IMR-90 (cell line): Measurements from ENCODE around the gene CDKL4. TPM values are rescaled to one million over a fixed set of nuclear protein-coding genes. Genes with fewer than 3 reads are reported as not detected.

Experiments
- ATAC-seq: fragments of 200-7000 bp; cut with Tn5 transposase; 2 replicates; pipeline ENCODE4 v1.9.1; 2020; ENCODE audit warnings: low read depth, mild to moderate bottlenecking, moderate library complexity
- BruUV-seq: library from RNA; stranded (reverse); fragments of 400-500 nt; replicated peaks from 2 replicates; lab custom pipeline; 2021; lab: Mats Ljungman, UMichigan
- CTCF ChIA-PET: fragments of 300-600 bp; formaldehyde crosslinking; extraction: SDS; loops from one replicate; lab custom pipeline; 2021; ENCODE audit warnings: antibody characterized with exemption; lab: Yijun Ruan, JAX
- POLR2A ChIA-PET: fragments of 300-600 bp; sonication (Branson Sonifier 250); formaldehyde crosslinking; loops from one replicate; lab custom pipeline; 2022; ENCODE audit warnings: antibody characterized with exemption; ENCODE audit not compliant: unreplicated experiment; lab: Charles Lee
- DNase-seq: peaks from one replicate; pipeline ENCODE4 v3.0.0; 2013
- H2AFZ ChIP-seq: replicated peaks from 2 replicates; pipeline ENCODE3; 2013; ENCODE audit warnings: low read length, mild to moderate bottlenecking; ENCODE audit not compliant: poor library complexity
- H2AK5ac ChIP-seq: 2 replicates; pipeline ENCODE4 v1.6.1; 2013; ENCODE audit warnings: low read depth, low read length, inconsistent platforms
- H2AK9ac ChIP-seq: replicated peaks from 2 replicates; pipeline ENCODE3; 2013; ENCODE audit warnings: mild to moderate bottlenecking, low read depth, low read length, moderate library complexity; ENCODE audit not compliant: poor library complexity
- H2BK120ac ChIP-seq: 2 replicates; pipeline ENCODE4 v1.6.1; 2013; ENCODE audit warnings: low read depth, low read length, inconsistent platforms
- H2BK15ac ChIP-seq: 3 replicates; pipeline ENCODE4 v1.6.1; 2013; ENCODE audit warnings: low read depth, low read length, inconsistent platforms
- H2BK20ac ChIP-seq: 2 replicates; pipeline ENCODE4 v1.6.1; 2013; ENCODE audit warnings: low read depth, mild to moderate bottlenecking, inconsistent platforms, low read length, moderate library complexity
- H2BK5ac ChIP-seq: 2 replicates; pipeline ENCODE4 v1.6.1; 2013; ENCODE audit warnings: mild to moderate bottlenecking, low read depth, low read length, inconsistent platforms; ENCODE audit not compliant: poor library complexity, severe bottlenecking
- H3K14ac ChIP-seq: replicated peaks from 2 replicates; pipeline ENCODE4 v1.6.1; 2013; ENCODE audit warnings: low read depth, low read length, inconsistent platforms
- H3K18ac ChIP-seq: 2 replicates; pipeline ENCODE4 v1.6.1; 2013; ENCODE audit warnings: low read depth, low read length, control low read depth
- H3K23ac ChIP-seq: 2 replicates; pipeline ENCODE4 v1.6.1; 2013; ENCODE audit warnings: low read depth, low read length, inconsistent platforms
- H3K27ac ChIP-seq: 2 replicates; pipeline ENCODE4 v1.5.1; 2013; ENCODE audit warnings: mild to moderate bottlenecking, control low read depth, low read length; ENCODE audit not compliant: insufficient read depth
- H3K27me3 ChIP-seq: 2 replicates; pipeline ENCODE4 v1.6.1; 2013; ENCODE audit warnings: low read length; ENCODE audit not compliant: control insufficient read depth, insufficient read depth
- H3K36me3 ChIP-seq: 2 replicates; pipeline ENCODE4 v1.6.1; 2013; ENCODE audit warnings: low read length, mixed read lengths; ENCODE audit not compliant: control insufficient read depth, insufficient read depth
- H3K4ac ChIP-seq: 2 replicates; pipeline ENCODE4 v1.6.1; 2013; ENCODE audit warnings: low read depth, low read length, inconsistent platforms
- H3K4me1 ChIP-seq: 2 replicates; pipeline ENCODE4 v1.6.1; 2013; ENCODE audit warnings: low read length, mixed read lengths; ENCODE audit not compliant: control insufficient read depth, insufficient read depth
- H3K4me2 ChIP-seq: 2 replicates; pipeline ENCODE4 v1.6.1; 2013; ENCODE audit warnings: low read depth, mild to moderate bottlenecking, control low read depth, low read length, moderate library complexity
- H3K4me3 ChIP-seq: 2 replicates; pipeline ENCODE4 v1.5.1; 2013; ENCODE audit warnings: low read depth, mild to moderate bottlenecking, control low read depth, low read length, moderate library complexity; ENCODE audit not compliant: insufficient read depth
- H3K56ac ChIP-seq: 2 replicates; pipeline ENCODE4 v1.6.1; 2013; ENCODE audit warnings: low read length, inconsistent platforms; ENCODE audit not compliant: insufficient read depth; ENCODE audit errors: extremely low read depth
- H3K79me1 ChIP-seq, 2 experiments: 2 replicates each; pipeline ENCODE4 v1.6.1; 2013; ENCODE audit warnings: low read length in 2 of 2, inconsistent platforms in 1 of 2, low read depth in 1 of 2
- H3K9ac ChIP-seq: 2 replicates; pipeline ENCODE4 v1.6.1; 2013; ENCODE audit warnings: low read depth, low read length, control low read depth
- H3K9me1 ChIP-seq: 2 replicates; pipeline ENCODE4 v1.6.1; 2013; ENCODE audit warnings: low read length, inconsistent platforms; ENCODE audit not compliant: insufficient read depth
- H3K9me3 ChIP-seq: 2 replicates; pipeline ENCODE4 v1.6.1; 2013; ENCODE audit warnings: low read length; ENCODE audit not compliant: control insufficient read depth, insufficient read depth
- H4K20me1 ChIP-seq: 2 replicates; pipeline ENCODE4 v1.6.1; 2013; ENCODE audit warnings: low read length, inconsistent platforms; ENCODE audit not compliant: insufficient read depth
- H4K5ac ChIP-seq: 2 replicates; pipeline ENCODE4 v1.6.1; 2013; ENCODE audit warnings: mild to moderate bottlenecking, low read depth, low read length, control low read depth
- H4K8ac ChIP-seq, 2 experiments: 2 replicates each; pipeline ENCODE4 v1.6.1; 2013; ENCODE audit warnings: low read depth in 2 of 2, low read length in 2 of 2, control low read depth in 1 of 2, inconsistent platforms in 1 of 2
- H4K91ac ChIP-seq: 2 replicates; pipeline ENCODE4 v1.6.1; 2013; ENCODE audit warnings: low read depth, low read length, inconsistent platforms; ENCODE audit not compliant: insufficient read depth
- CHD1 ChIP-seq: IDR thresholded peaks from 2 replicates; pipeline ENCODE4 v1.6.1; 2012; ENCODE audit warnings: low read depth, low read length, improper control_type of control experiment
- NFE2L2 ChIP-seq: fragments of 150-350 bp; IDR thresholded peaks from 2 replicates; pipeline ENCODE4 v1.6.1; 2016; ENCODE audit warnings: low read depth, mild to moderate bottlenecking, low read length
- POLR2A ChIP-seq: IDR thresholded peaks from 2 replicates; pipeline ENCODE4 v1.6.1; 2012; ENCODE audit warnings: mild to moderate bottlenecking, low read depth, low read length
- SMC3 ChIP-seq: fragments of 150-350 bp; IDR thresholded peaks from 2 replicates; pipeline ENCODE4 v1.6.1; 2016; ENCODE audit warnings: low read depth, mild to moderate bottlenecking, antibody characterized with exemption, low read length, moderate library complexity
- WGBS, 2 experiments: methylation state at CpG; one replicate each; pipeline versions ENCODE4 v1.1.5 to v1.1.7; 2013; ENCODE audit warnings: missing lambda C conversion rate in 2 of 2; ENCODE audit not compliant: insufficient read length in 1 of 2; ENCODE audit errors: extremely low coverage in 2 of 2; 5-methylcytosine and 5-hydroxymethylcytosine counted together
- dilution Hi-C: fragments of 300-500 bp; cut with HindIII; formaldehyde crosslinking; loops from one replicate; pipeline ENCODE4 v1.14.3; 2018; ENCODE audit warnings: low sequenced_read_pairs; ENCODE audit not compliant: unreplicated experiment
- in situ Hi-C: fragments of 300-500 bp; cut with MboI; formaldehyde crosslinking; loops from 3 replicates; pipeline ENCODE4 v1.14.3; 2019; ENCODE audit warnings: low sequenced_read_pairs, inconsistent platforms, mixed read lengths
- intact Hi-C: fragments of 100-400 bp; cut with micrococcal nuclease; formaldehyde crosslinking; loops from 2 replicates; pipeline ENCODE4 v1.10.0; 2022
- polyA plus RNA-seq, 3 experiments: library from polyadenylated mRNA; depleted of rRNA; stranded (reverse); fragments of >200 nt; gene quantifications; 2 replicates each; pipeline ENCODE4 v1.2.3, GENCODE V29; 2012; ENCODE audit warnings: low replicate concordance in 1 of 3
- total RNA-seq: library from RNA; depleted of rRNA; stranded (reverse); fragments of >200 nt; gene quantifications from 2 replicates; pipeline ENCODE4 v1.2.3, GENCODE V29; 2012
- TF ChIP-seq, protein P1 (sequence below): conservative IDR thresholded peaks from 2 replicates; pipeline ENCODE4 v1.5.1; 2012; ENCODE audit warnings: mild to moderate bottlenecking, low read depth, low read length, improper control_type of control experiment

The CDKL4 gene
- total and polyA plus RNA-seq, 2 of the 4 experiments (the other 2 are of a cell fraction) = not detected

- Histone ChIP-seq H4K5ac (no peak overlapping the region), H3K4me1 (no peaks in the 10 kb centered on the region), H2AK5ac (no peak overlapping the region), H3K4ac (no peak overlapping the region), H3K56ac (no peak overlapping the region), H2AFZ (no peak overlapping the region), H2BK20ac (no peak overlapping the region), H3K9ac (no peak overlapping the region), H2BK5ac (no peak overlapping the region), H3K9me1 (no peaks in the 10 kb centered on the region), H3K9me3 (no peaks in the 10 kb centered on the region), H3K27me3 (no peaks in the 10 kb centered on the region), H2BK15ac (no peak overlapping the region), H3K36me3 (no peaks in the 10 kb centered on the region), H3K4me2 (no peak overlapping the region), H4K20me1 (no peaks in the 10 kb centered on the region), H3K79me1 (no peaks in the 10 kb centered on the region), H2AK9ac (no peak overlapping the region), H3K23ac (no peak overlapping the region), H3K4me3 (no peak overlapping the region), H3K27ac (no peak overlapping the region), H2BK120ac (no peak overlapping the region), H4K91ac (no peak overlapping the region), H4K8ac (no peak overlapping the region), H3K14ac (no peak overlapping the region), H3K18ac (no peak overlapping the region)
- TF ChIP-seq NFE2L2 (no peak), POLR2A (no peak), CHD1 (no peak), SMC3 (no peak)
- TF ChIP-seq, protein P1, sequence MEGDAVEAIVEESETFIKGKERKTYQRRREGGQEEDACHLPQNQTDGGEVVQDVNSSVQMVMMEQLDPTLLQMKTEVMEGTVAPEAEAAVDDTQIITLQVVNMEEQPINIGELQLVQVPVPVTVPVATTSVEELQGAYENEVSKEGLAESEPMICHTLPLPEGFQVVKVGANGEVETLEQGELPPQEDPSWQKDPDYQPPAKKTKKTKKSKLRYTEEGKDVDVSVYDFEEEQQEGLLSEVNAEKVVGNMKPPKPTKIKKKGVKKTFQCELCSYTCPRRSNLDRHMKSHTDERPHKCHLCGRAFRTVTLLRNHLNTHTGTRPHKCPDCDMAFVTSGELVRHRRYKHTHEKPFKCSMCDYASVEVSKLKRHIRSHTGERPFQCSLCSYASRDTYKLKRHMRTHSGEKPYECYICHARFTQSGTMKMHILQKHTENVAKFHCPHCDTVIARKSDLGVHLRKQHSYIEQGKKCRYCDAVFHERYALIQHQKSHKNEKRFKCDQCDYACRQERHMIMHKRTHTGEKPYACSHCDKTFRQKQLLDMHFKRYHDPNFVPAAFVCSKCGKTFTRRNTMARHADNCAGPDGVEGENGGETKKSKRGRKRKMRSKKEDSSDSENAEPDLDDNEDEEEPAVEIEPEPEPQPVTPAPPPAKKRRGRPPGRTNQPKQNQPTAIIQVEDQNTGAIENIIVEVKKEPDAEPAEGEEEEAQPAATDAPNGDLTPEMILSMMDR = no peak
- CTCF ChIA-PET = no interaction called here
- BruUV-seq = no TSS peak
- in situ Hi-C loops = loop anchor here (10.0 kb wide), 1 partner anchor 277 kb away; no protein-coding TSS in a partner anchor
- ATAC-seq = no peak
- POLR2A ChIA-PET = no interaction called here
- dilution Hi-C loops = loop anchor here (25.0 kb wide), 1 partner anchor 134 kb away; no protein-coding TSS in a partner anchor
- WGBS, 2 experiments = 92% methylated on average over 2 of the region's 3 CpGs; no CpG with 5 or more reads in 1 of the 2 experiments
- intact Hi-C loops = no loop called here
- DNase-seq = no peak
These were observed 22.3 kb downstream of the CDKL4 start for GRCh38 chr2:39221459-39221858.
